Mammary epithelial cell (primary cell): ENCODE measurements around the gene UMODL1.

Source experiments
- EZH2 ChIP-seq: IDR thresholded peaks from 2 replicates; pipeline ENCODE4 v1.6.1; 2012; ENCODE audit warnings: low read length, inconsistent platforms, borderline replicate concordance
- TF ChIP-seq, protein P1 (sequence below), 2 donors: IDR thresholded peaks in 1 of 2; conservative IDR thresholded peaks in 1 of 2; 2 replicates each; pipeline ENCODE4 v1.5.1; 2011 to 2012; ENCODE audit warnings: inconsistent platforms in 2 of 2, low read length in 2 of 2, mild to moderate bottlenecking in 2 of 2, control low read depth in 1 of 2, low read depth in 1 of 2; ENCODE audit not compliant: insufficient read depth in 1 of 2; ENCODE audit errors: extremely low read depth in 1 of 2

DNA sequence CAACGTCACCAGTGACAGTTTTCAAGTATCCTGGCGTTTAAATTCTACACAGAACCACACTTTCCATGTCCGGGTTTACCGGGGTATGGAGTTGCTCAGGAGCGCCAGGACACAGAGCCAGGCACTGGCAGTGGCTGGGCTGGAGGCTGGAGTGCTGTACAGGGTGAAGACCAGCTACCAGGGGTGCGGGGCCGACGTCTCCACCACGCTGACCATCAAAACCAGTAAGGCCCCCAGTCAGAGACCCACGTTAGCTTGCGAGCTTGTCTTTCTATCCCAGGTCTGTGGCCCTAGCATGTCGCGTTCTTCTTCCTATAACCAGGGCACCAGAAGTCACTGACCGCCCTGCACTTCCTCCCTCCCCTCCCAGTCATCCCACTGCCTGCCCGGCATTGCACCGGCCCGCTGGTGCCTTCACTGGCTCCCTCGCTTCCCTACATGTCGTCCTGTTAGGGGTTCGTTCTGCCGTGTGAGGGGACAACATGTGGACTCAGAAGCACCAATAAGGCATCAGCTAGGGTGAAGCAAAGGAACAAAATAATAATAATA, 27.9 kb downstream of the UMODL1 start:
- TF ChIP-seq, protein P1, sequence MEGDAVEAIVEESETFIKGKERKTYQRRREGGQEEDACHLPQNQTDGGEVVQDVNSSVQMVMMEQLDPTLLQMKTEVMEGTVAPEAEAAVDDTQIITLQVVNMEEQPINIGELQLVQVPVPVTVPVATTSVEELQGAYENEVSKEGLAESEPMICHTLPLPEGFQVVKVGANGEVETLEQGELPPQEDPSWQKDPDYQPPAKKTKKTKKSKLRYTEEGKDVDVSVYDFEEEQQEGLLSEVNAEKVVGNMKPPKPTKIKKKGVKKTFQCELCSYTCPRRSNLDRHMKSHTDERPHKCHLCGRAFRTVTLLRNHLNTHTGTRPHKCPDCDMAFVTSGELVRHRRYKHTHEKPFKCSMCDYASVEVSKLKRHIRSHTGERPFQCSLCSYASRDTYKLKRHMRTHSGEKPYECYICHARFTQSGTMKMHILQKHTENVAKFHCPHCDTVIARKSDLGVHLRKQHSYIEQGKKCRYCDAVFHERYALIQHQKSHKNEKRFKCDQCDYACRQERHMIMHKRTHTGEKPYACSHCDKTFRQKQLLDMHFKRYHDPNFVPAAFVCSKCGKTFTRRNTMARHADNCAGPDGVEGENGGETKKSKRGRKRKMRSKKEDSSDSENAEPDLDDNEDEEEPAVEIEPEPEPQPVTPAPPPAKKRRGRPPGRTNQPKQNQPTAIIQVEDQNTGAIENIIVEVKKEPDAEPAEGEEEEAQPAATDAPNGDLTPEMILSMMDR (conservative IDR thresholded peaks at IDR 0.05 in 1 of 2, IDR thresholded peaks at IDR 0.05 in 1 of 2; ENCODE audit: extremely low read depth in 1 of 2, insufficient read depth in 1 of 2, low read depth in 1 of 2, low read length in 2 of 2) = no peak
- TF ChIP-seq EZH2 = no peak
